ENCODE measurements around the gene PIK3R3. TPM values are rescaled to one million over a fixed set of nuclear protein-coding genes. Genes with fewer than 3 reads are reported as not detected.

The PIK3R3 gene
- polyA plus RNA-seq, 1 experiment, result 1.5 TPM

DNA sequence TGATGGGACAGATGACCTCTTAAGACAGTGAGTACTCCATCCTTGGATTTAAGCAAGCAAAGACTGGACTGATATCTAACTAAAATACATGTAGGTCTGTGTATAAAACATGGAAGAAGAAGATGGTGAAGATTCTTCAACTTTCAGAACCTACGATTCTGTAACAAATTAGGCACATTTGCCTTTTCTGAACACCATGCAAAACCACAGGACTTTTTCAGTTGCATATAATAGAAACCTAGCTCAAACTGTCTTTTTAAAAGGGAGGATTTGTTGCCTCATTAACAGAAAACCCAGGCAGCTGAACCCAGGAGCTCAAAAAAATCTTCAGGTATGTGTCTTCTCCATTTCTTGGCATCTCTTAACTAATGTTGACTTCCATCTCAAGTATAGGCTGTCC lies 27.8 kb upstream of the PIK3R3 start:
- no peak overlapping the region for H3K4me3 ChIP-seq (ENCODE audit: low read depth, low read length)
- DNase-seq (ENCODE audit: low read depth), result no peak
- no peaks in the 10 kb centered on the region for H3K27me3 ChIP-seq (ENCODE audit: control insufficient read depth, insufficient read depth, low read length)
- POLR2A ChIA-PET, result no interaction called here
- TF ChIP-seq, protein P1, sequence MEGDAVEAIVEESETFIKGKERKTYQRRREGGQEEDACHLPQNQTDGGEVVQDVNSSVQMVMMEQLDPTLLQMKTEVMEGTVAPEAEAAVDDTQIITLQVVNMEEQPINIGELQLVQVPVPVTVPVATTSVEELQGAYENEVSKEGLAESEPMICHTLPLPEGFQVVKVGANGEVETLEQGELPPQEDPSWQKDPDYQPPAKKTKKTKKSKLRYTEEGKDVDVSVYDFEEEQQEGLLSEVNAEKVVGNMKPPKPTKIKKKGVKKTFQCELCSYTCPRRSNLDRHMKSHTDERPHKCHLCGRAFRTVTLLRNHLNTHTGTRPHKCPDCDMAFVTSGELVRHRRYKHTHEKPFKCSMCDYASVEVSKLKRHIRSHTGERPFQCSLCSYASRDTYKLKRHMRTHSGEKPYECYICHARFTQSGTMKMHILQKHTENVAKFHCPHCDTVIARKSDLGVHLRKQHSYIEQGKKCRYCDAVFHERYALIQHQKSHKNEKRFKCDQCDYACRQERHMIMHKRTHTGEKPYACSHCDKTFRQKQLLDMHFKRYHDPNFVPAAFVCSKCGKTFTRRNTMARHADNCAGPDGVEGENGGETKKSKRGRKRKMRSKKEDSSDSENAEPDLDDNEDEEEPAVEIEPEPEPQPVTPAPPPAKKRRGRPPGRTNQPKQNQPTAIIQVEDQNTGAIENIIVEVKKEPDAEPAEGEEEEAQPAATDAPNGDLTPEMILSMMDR (IDR thresholded peaks at IDR 0.05; ENCODE audit: insufficient read depth, low read depth, low read length), result no peak
- CTCF ChIA-PET, result interaction anchor here (1.5 kb wide), 1 partner anchor 50 kb away, joined by 3 read pairs; no protein-coding TSS in a partner anchor
- H3K36me3 ChIP-seq (ENCODE audit: control insufficient read depth, insufficient read depth, low read length), result no peaks in the 10 kb centered on the region

DNA sequence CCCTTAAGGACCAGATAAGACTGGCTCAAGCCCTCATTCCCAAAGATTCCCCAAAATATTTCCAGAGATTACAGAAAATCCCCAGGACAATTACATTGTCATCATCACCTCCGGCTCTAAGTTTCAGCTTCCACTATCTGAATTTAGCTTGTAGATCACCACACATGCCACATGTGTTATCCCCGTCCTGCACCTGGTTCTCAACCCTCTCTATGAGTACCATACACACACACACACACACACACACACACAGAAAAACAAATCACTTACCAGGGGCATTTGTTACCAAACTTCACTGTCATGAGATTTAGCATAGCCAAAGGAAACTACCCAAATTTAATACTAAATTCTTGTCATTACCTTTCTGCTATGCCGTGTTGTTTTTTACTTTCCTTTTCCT lies 27.1 kb upstream of the PIK3R3 start:
- ChIA-PET POLR2A (no interaction called here), CTCF (interaction anchor here (1.5 kb wide), 1 partner anchor 49 kb away, joined by 3 read pairs; no protein-coding TSS in a partner anchor)
- DNase-seq (ENCODE audit: low read depth), result no peak
- Histone ChIP-seq H3K27me3 (ENCODE audit: control insufficient read depth, insufficient read depth, low read length) (no peaks in the 10 kb centered on the region), H3K36me3 (ENCODE audit: control insufficient read depth, insufficient read depth, low read length) (no peaks in the 10 kb centered on the region), H3K4me3 (ENCODE audit: low read depth, low read length) (no peak overlapping the region)
- TF ChIP-seq, protein P1 (IDR thresholded peaks at IDR 0.05; ENCODE audit: insufficient read depth, low read depth, low read length), result no peak

DNA sequence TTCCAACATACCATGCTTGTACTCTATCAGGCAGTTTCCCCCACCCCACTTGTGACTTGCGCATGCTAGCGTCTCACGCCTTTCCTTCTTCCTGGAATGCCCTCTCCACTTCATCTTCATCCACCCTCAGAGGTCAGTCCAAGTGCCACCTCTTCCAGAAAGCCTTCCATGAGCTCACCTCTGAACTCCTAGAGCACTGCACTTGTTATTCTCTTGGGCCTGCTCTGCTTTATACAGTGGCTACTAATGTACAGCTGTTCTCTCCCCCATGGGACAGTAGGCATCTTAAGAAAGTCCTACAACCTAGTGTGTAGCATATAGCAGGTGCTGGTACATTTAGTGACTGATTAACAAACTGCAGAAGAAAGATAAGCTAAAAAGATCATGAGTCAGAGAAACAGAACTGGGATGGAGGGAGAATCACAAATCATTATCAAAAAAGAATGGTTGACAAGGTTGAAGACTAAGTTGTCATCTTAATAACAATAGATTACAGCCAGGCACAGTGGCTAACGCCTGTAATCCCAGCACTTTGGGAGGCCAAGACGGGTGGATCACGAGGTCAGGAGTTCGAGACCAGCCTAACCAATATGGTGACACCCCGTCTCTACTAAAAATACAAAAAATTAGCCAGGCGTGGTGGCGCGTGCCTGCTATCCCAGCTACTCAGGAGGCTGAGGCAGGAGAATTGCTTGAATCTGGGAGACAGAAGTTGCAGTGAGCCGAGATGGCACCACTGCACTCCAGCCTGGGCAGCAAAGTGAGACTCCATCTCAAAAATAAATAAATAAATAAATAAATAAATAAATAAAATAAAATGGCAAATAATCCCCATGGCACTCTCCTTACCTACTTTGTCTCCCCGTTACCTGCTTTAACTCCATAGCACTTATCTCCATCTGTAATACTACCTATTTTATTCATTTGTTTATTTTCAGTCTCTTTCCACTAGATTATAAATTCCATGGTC lies 26.2 kb upstream of the PIK3R3 start:
- Histone ChIP-seq H3K36me3 (ENCODE audit: control insufficient read depth, insufficient read depth, low read length) (no peaks in the 10 kb centered on the region), H3K4me3 (ENCODE audit: low read depth, low read length) (no peak overlapping the region), H3K27me3 (ENCODE audit: control insufficient read depth, insufficient read depth, low read length) (no peaks in the 10 kb centered on the region)
- no peak for DNase-seq (ENCODE audit: low read depth)
- ChIA-PET POLR2A (no interaction called here), CTCF (interaction anchor here (1.1 kb wide), 1 partner anchor 18 kb away, joined by 3 read pairs; the partner anchor contains the start of gene P3R3URF)
- TF ChIP-seq, protein P1 (IDR thresholded peaks at IDR 0.05; ENCODE audit: insufficient read depth, low read depth, low read length), result no peak

DNA sequence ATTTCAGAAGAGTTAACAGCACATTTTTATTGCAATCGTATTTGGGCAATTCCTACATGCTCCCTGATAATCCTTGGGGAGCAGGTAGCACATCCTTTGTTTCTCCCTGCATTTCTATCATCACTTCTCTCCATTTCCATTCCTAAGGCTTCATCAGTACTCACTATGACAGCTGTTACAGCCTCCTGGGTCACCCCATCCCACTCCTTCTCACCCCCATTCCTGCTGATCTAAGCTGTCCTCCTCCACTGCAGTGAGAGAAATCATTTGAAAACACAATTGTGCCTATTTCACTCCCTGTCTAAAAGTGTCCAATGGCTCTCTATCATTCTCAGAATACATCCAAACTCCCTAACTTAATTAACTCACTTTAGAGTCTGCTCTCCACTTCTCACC lies 25.5 kb upstream of the PIK3R3 start:
- DNase-seq (ENCODE audit: low read depth), result no peak
- TF ChIP-seq, protein P1 (IDR thresholded peaks at IDR 0.05; ENCODE audit: insufficient read depth, low read depth, low read length), result no peak
- POLR2A ChIA-PET, result no interaction called here
- Histone ChIP-seq H3K27me3 (ENCODE audit: control insufficient read depth, insufficient read depth, low read length) (no peaks in the 10 kb centered on the region), H3K36me3 (ENCODE audit: control insufficient read depth, insufficient read depth, low read length) (no peaks in the 10 kb centered on the region), H3K4me3 (ENCODE audit: low read depth, low read length) (no peak overlapping the region)
- CTCF ChIA-PET, result interaction anchor here (1.1 to 1.6 kb wide), 2 partner anchors 18 to 21 kb away, joined by 3 to 5 read pairs; partner anchors contain the start of gene P3R3URF

DNA sequence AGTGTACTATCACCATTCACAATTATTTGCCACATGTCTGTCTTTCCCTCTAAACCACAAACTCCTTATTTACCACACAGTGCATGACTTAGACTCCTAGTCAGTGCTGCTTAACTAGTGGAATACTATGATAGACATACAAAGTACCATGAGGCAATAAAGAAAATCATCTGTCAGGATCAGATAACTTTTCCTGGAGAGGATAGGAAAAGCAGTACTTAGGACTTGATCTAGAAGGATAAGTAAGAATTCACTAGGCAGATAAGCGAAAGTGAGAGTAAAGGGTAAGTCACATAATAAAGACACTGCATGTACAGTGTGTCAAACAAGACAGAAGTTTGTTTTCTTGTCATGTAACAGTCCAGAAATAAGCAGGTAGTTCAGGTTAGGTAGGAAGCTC lies 21.3 kb upstream of the PIK3R3 start:
- TF ChIP-seq, protein P1 (IDR thresholded peaks at IDR 0.05; ENCODE audit: insufficient read depth, low read depth, low read length), result no peak
- Histone ChIP-seq H3K4me3 (ENCODE audit: low read depth, low read length) (no peak overlapping the region), H3K36me3 (ENCODE audit: control insufficient read depth, insufficient read depth, low read length) (no peaks in the 10 kb centered on the region), H3K27me3 (ENCODE audit: control insufficient read depth, insufficient read depth, low read length) (no peaks in the 10 kb centered on the region)
- POLR2A ChIA-PET, result no interaction called here
- CTCF ChIA-PET, result no interaction called here
- no peak for DNase-seq (ENCODE audit: low read depth)
